Erythroblast (primary cell): ENCODE data around the gene CDK18.

Source experiments
- DNase-seq, 2 experiments: peaks; one replicate each; lab custom pipeline; 2025; lab: John Stamatoyannopoulos, UW
- GATA1 ChIP-seq: IDR thresholded peaks from 2 replicates; pipeline ENCODE4 v1.6.1; 2011; ENCODE audit warnings: low read depth, mild to moderate bottlenecking, control low read depth, low read length, moderate library complexity
- POLR2A ChIP-seq: IDR thresholded peaks from 2 replicates; pipeline ENCODE4 v1.6.1; 2011; ENCODE audit warnings: mild to moderate bottlenecking, low read length

CDK18 gene

GRCh38 chr1:205563927-205564441 is 59.5 kb downstream of the CDK18 start:
- DNase-seq = no peak
- TF ChIP-seq GATA1 = no peak
- TF ChIP-seq POLR2A = no peak

- DNase-seq = no peak
- no peak for TF ChIP-seq POLR2A
- TF ChIP-seq GATA1 = no peak
Observed at GRCh38 chr1:205565799-205566198, 61.3 kb downstream of the CDK18 start.

GRCh38 chr1:205567716-205568115 is 63.2 kb downstream of the CDK18 start:
- TF ChIP-seq POLR2A = no peak
- TF ChIP-seq GATA1 = no peak
- no peak for DNase-seq

GRCh38 chr1:205568135-205568468 is 63.6 kb downstream of the CDK18 start:
- DNase-seq = no peak
- TF ChIP-seq GATA1 = no peak

GRCh38 chr1:205568469-205569361 is 64.2 kb downstream of the CDK18 start:
- peak in 1 of 2 experiments; percentile 28 for DNase-seq
- TF ChIP-seq POLR2A (no peak), GATA1 (no peak)

GRCh38 chr1:205569411-205570172 is 65.1 kb downstream of the CDK18 start:
- DNase-seq = no peak
- TF ChIP-seq POLR2A = no peak
- TF ChIP-seq GATA1 = no peak

GRCh38 chr1:205570173-205570501 is 65.7 kb downstream of the CDK18 start:
- TF ChIP-seq GATA1 = no peak
- no peak for TF ChIP-seq POLR2A
- no peak for DNase-seq

- peak; percentile 25 to 66 for DNase-seq
- no peak for TF ChIP-seq GATA1
- no peak for TF ChIP-seq POLR2A
Observed at GRCh38 chr1:205570796-205571537, 66.5 kb downstream of the CDK18 start.

- TF ChIP-seq POLR2A (no peak), GATA1 (no peak)
- no peak for DNase-seq
Observed at GRCh38 chr1:205571747-205572146, 67.3 kb downstream of the CDK18 start.

- DNase-seq = no peak
- TF ChIP-seq POLR2A (no peak), GATA1 (no peak)
Observed at GRCh38 chr1:205572421-205572820, 68.0 kb downstream of the CDK18 start.

- DNase-seq = no peak
- TF ChIP-seq GATA1 = no peak
- no peak for TF ChIP-seq POLR2A
Observed at GRCh38 chr1:205575294-205575885, 70.9 kb downstream of the CDK18 start.

- no peak for DNase-seq
- no peak for TF ChIP-seq POLR2A
- TF ChIP-seq GATA1 = no peak
Observed at GRCh38 chr1:205576011-205576410, 71.5 kb downstream of the CDK18 start.

GRCh38 chr1:205576805-205577761 is 72.6 kb downstream of the CDK18 start:
- no peak for DNase-seq
- no peak for TF ChIP-seq GATA1
- no peak for TF ChIP-seq POLR2A
